Stimulated activated CD4-positive, alpha-beta T cell treated with anti-CD3 and anti-CD28 coated beads, Interleukin-1b, Interleukin-23, amount 100 ng/mL, for 48 hours (primary cell): ENCODE results near the gene ADAMTS15.

ENCODE experiments used
- DNase-seq: peaks from one replicate; pipeline ENCODE4 v3.0.0-alpha.2; 2020

ADAMTS15 gene

GRCh38 chr11:130485983-130486382, 37.5 kb downstream of the ADAMTS15 start:
- DNase-seq = no peak

DNA sequence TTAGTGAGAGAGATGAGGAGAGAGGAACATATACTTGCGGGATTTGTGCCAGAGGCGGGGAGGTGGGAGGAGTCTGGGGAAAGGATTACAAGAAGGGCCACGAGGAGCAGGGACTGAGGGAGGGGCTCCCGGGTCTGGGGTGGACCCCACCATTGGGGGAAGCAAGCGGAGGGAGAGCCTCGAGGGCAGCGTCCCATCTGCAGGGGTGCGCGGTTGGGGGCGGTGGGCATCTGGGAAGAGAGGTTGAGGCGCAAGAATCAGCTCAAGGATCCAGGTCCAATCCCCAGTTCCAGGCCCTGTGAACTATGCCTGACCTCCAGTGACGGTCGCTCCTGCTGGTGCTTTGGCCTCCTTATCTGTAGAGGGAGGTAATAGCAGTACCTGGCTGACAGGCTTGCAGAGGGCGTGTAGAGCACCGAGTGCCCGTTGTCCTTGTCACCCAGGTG, 38.0 kb downstream of the ADAMTS15 start:
- DNase-seq = no peak

- no peak for DNase-seq
Measured at GRCh38 chr11:130486987-130487923, 38.8 kb downstream of the ADAMTS15 start.

DNA sequence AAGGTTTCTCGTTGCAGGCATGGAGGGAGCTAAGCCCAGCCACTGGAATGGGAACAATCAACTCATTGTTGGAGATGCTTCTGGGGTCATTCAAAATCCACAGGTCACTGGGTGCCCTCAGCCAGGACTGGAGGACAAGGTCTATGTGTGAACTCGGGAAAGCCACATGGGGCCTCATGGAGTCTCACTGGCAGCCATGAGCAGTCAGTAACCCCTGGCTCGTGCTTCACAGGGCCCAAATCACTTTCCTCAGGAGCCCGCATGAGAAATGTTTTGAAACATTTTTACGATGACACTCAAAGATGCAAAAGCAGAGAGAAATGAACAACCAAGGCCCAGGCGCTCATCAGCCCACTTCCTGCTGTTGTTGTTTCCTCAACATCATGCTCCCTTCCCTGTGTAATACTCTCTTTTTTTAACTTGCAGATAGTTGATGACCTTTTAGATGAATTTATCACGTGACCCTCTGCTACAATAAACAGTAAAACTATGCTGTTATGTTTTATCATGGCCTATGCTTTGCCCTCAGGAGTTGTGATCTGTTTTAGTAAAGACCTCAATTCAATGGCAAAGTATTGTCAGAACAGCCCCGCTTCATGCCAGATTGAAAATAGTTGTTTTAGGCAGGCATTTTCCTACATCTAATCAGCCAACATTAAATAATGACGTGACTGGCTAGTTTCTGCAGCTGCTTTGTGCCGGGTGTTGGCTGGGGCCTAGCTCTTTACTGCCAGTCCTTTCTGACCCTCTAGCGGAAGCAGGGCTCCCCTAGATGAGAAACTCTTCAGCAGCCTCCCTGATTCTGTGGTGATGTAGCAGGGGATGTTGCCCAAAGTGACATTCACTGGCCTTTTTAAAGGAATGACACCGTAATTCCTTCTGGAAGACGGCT, 39.7 kb downstream of the ADAMTS15 start:
- DNase-seq = no peak

GRCh38 chr11:130488848-130489584, 40.6 kb downstream of the ADAMTS15 start:
- DNase-seq = no peak

DNA sequence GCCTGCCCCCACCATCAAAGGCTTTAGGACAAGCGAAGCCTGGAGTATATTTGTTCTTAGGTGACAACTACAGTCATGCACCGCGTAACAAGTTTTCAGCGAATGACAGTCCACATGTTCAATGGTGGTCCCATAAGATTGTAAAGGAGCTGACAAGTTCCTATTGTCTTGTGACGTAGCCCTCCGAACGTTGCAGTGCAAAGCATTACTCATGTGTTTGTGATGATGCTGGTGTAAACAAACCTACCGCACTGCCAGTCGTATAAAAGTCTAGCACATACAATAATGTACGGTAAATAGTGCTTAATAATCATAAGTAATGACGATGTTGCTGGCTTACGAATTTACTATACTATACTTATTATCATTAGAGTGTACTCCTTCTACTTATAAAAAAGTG, 41.3 kb downstream of the ADAMTS15 start:
- no peak for DNase-seq

- DNase-seq = no peak
Measured at GRCh38 chr11:130490682-130491449, 42.4 kb downstream of the ADAMTS15 start.

DNA sequence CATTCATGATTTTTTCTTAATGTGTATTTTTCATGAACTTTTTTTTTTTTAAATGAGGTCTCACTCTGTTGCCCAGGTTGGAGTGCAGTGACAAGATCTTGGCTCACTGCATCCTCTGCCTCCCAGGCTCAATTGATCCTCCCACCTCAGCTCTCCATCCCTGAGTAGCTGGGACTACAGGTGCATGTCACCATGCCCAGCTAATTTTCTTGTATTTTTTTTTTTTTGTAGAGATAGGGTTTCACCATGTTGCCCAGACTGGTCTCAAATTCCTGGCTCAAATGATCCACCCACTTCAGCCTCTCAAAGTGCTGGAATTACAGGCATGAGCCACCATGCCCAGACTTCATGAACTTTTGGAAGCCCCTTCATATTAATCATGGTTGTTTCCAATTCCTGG, 49.7 kb downstream of the ADAMTS15 start:
- no peak for DNase-seq

- DNase-seq = no peak
Measured at GRCh38 chr11:130499828-130500227, 51.4 kb downstream of the ADAMTS15 start.

DNA sequence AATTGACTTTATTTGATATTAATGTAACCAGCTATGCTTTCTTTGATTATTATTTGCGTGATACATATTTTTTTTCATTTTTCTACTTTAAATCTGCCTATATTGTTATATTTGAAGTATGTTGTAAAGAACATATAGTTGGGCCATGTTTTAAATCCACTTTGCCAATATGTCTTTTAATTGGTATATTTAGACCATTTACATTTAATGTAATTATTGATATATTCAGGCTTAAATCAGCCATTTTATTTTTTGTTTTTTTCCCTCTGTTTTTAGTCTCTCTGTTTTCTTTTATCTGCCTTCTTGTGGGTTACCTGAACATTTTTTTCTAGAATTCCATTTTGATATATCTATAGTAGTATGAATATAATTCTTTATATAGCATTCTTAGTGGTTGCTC, 55.9 kb downstream of the ADAMTS15 start:
- DNase-seq = no peak

DNA sequence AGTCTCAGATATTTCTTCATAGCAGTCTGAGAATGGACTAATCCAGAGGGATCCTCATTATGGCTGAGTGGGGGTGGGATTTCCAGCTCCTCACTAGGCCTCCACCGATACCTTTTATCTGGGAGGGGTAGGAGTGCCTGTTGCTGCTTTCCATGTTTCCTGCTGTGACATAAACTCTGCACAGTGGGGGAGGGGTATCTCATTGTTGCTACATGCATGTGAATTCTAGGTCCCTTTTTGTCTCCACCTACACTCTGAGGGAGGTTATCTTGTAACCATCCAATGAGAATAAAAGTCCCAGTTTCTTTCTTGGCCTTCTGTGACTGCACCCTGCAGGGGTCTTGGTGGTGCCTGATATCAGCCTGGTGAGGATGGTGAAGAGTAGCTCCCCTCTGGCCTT, 60.5 kb downstream of the ADAMTS15 start:
- no peak for DNase-seq

DNA sequence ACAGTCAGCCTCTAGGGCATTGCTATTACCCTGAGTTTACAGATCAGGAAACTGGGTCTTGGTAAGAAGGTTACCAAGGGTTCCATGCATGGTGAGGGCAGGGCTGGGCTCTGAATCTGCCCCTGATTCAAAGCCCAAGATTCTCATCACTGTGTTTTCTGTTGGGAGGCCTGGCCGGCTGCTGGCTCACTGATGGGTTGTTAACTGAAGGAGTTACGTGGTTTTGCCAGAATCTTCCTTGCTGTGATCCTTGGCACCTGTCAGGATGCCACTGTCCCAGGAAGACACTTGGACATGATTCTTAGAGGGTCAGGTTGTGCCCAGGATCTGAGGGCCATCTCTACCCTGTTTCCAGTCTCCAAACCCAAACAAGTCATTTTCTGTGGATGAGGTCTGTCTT, 61.5 kb downstream of the ADAMTS15 start:
- no peak for DNase-seq

DNA sequence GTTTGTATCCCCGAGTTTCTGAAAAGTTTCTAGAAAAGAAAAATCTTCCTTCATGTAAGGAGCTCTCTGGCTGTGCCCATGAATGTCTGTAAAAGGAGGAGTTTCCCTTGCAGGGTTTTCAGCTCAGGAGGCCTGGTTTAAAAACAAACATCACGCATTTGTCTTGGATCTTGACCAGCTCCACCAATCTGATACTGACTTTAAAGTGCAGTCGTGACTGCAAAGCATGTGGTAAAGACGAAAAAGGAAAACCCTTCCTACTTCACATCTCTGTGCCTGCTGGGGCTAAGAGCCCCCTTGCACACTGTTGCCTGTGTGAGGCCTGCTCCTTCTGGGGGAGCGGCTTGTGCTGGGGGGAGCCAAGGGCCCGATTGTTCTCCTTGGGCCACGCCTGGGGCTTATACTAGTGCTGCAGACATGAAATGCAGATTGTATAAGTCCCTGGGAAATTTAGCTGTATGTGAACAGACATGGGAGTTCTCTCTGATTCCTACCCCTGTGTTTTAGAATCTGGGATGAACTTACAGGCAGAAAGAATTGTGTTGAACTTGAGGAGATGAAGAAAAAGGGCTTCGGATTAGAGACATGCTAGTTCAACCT, 62.1 kb downstream of the ADAMTS15 start:
- DNase-seq = no peak

GRCh38 chr11:130511765-130512164, 63.3 kb downstream of the ADAMTS15 start:
- no peak for DNase-seq

DNA sequence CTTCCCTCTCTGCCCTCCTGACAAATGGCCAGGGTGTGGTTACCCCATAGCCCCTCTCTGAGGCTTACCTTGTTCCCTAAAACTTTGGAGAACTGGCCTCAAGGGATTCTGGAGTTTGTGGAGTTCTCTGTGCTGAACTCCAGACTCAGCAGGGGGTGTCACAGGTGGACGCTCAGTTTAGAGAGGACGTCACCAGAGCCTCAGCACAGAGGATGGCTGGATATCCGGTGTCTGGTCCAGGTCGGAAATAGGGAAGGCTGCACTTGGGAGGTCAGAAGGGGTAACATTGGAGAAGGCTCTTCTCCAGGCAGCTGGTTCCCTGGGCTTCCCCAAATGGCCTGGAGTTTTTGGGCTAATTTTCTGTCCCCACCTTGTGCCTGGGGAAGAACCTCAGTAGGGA, 64.2 kb downstream of the ADAMTS15 start:
- DNase-seq = no peak

- no peak for DNase-seq
Measured at GRCh38 chr11:130513132-130513531, 64.7 kb downstream of the ADAMTS15 start.

GRCh38 chr11:130514316-130514715, 65.9 kb downstream of the ADAMTS15 start:
- no peak for DNase-seq

- DNase-seq = no peak
Measured at GRCh38 chr11:130514851-130515250, 66.4 kb downstream of the ADAMTS15 start.

- DNase-seq = no peak
Measured at GRCh38 chr11:130515829-130516553, 67.5 kb downstream of the ADAMTS15 start.

- no peak for DNase-seq
Measured at GRCh38 chr11:130516554-130517505, 68.4 kb downstream of the ADAMTS15 start.
